ENCODE data around the gene SGCA. TPM values are rescaled to one million over a fixed set of nuclear protein-coding genes. Genes with fewer than 3 reads are reported as not detected.

The SGCA gene
- total RNA-seq, 4 donors from 2014 or later, result 2.1 to 5.8 (median 4.0) TPM

DNA sequence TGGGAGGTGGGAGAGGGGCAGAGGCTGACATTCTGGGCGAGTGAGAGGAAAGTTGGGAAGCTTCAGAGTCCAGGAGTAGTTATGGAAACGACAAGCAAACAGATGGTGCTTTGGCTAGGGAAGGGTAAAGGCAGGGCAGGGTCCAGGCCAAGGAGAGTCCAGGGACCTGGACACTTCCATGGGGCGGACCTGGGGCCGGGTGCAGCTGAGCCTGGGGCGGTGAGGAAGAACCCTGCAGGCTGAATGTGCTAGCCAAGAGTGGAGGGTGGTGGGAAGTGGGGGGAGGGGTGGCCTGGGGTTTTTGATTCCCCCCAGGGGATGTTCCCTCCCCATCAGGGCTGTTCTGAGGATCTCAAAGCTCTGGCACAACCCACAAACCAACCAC is 18.0 kb upstream of the SGCA start:
- 12% methylated on average over 5 of the region's 5 CpGs for WGBS
- no peaks in the 10 kb centered on the region for H3K27me3 ChIP-seq
- no peak for TF ChIP-seq POLR2AphosphoS5 (IDR thresholded peaks at IDR 0.05)
- TF ChIP-seq POLR2A (IDR thresholded peaks at IDR 0.05), result no peak
- TF ChIP-seq, protein P1, sequence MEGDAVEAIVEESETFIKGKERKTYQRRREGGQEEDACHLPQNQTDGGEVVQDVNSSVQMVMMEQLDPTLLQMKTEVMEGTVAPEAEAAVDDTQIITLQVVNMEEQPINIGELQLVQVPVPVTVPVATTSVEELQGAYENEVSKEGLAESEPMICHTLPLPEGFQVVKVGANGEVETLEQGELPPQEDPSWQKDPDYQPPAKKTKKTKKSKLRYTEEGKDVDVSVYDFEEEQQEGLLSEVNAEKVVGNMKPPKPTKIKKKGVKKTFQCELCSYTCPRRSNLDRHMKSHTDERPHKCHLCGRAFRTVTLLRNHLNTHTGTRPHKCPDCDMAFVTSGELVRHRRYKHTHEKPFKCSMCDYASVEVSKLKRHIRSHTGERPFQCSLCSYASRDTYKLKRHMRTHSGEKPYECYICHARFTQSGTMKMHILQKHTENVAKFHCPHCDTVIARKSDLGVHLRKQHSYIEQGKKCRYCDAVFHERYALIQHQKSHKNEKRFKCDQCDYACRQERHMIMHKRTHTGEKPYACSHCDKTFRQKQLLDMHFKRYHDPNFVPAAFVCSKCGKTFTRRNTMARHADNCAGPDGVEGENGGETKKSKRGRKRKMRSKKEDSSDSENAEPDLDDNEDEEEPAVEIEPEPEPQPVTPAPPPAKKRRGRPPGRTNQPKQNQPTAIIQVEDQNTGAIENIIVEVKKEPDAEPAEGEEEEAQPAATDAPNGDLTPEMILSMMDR (IDR thresholded peaks at IDR 0.05), result no peak
- no peak for TF ChIP-seq EP300 (IDR thresholded peaks at IDR 0.05)
- peak overlapping the region; percentile 86 for H3K27ac ChIP-seq
- H3K36me3 ChIP-seq, result peaks cover 24% of the 10 kb centered on the region
- DNase-seq (ENCODE audit: low spot score in 2 of 2), result no peak
- peaks cover 79% of the 10 kb centered on the region for H3K4me1 ChIP-seq
- peak overlapping the region; percentile 84 for H3K4me3 ChIP-seq
- no peaks in the 10 kb centered on the region for H3K9me3 ChIP-seq

DNA sequence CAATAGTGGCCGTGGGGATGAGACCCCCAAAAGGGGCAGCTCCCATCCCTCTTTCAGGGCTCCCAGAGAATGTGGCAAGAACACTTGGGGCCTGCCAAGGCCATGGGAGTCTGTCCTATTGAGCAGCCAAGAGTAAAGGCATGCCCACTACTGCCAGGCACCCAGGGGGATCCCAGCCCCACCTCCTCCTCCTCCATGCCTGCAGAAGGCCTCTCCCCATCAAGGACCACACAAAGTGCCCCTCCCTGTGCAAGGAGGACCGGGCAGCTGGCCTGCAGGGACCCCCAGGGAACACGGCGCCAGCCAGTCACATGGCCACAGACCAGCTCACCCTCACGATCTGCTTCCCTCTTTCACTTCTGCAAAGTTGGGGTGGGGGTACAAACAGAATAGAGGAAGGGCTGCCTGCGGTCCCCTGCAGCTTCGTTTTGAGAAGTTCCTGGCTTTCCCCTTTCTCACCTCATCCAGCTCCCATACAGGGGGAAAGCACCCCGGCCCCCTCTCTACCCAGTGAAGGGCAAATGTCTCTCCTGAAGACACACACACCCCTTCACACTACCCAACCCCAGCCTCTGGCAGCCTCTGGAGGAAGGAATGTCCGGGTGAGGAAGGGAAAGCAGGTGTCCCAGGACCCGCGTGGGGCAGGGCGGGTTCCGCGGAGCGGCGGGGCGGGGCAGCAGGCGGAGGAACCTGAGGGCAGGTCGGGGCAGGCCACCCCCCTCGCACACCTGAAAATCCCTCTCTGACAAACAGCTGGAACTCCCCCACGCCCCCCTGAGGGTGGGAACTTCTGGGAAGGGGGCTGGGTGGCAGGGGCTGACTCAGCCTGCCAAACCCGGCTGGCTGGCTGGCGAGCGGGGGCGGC is 17.3 kb upstream of the SGCA start:
- TF ChIP-seq POLR2AphosphoS5 (IDR thresholded peaks at IDR 0.05) (no peak), EP300 (IDR thresholded peaks at IDR 0.05) (no peak), POLR2A (IDR thresholded peaks at IDR 0.05) (no peak)
- TF ChIP-seq, protein P1 (IDR thresholded peaks at IDR 0.05), result no peak
- peak overlapping the region; percentile 84 for H3K4me3 ChIP-seq
- peaks cover 18% of the 10 kb centered on the region for H3K36me3 ChIP-seq
- no peaks in the 10 kb centered on the region for H3K9me3 ChIP-seq
- H3K27me3 ChIP-seq, result no peaks in the 10 kb centered on the region
- WGBS, result 0% methylated on average over 18 of the region's 25 CpGs
- H3K4me1 ChIP-seq, result peaks cover 85% of the 10 kb centered on the region
- peak overlapping the region; percentile 86 for H3K27ac ChIP-seq
- no peak for DNase-seq (ENCODE audit: low spot score in 2 of 2)

DNA sequence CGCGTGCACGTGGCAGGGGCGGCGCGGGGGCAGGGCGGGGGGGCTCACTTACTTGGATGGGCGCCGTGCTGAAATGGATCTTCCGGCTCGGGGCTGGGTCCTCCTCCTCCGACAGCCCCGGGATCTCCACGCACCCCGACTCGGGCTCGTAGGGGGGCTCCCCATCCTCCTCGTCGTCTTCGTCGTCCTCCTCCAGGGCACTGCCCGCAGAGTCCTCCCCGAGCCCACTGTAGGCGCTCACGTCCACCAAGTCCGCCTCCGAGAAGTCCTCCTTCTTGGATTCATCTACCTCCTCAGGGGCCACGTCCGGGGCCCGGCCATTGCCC is 16.8 kb upstream of the SGCA start:
- TF ChIP-seq, protein P1 (IDR thresholded peaks at IDR 0.05), result no peak
- TF ChIP-seq EP300 (IDR thresholded peaks at IDR 0.05) (no peak), POLR2A (IDR thresholded peaks at IDR 0.05) (no peak), POLR2AphosphoS5 (IDR thresholded peaks at IDR 0.05) (no peak)
- Histone ChIP-seq H3K4me3 (peak overlapping the region; percentile 84), H3K36me3 (peaks cover 12% of the 10 kb centered on the region), H3K27ac (peak overlapping the region; percentile 86), H3K9me3 (no peaks in the 10 kb centered on the region), H3K27me3 (no peaks in the 10 kb centered on the region), H3K4me1 (peaks cover 91% of the 10 kb centered on the region)
- WGBS, result 0% methylated on average over 8 of the region's 30 CpGs
- no peak for DNase-seq (ENCODE audit: low spot score in 2 of 2)

DNA sequence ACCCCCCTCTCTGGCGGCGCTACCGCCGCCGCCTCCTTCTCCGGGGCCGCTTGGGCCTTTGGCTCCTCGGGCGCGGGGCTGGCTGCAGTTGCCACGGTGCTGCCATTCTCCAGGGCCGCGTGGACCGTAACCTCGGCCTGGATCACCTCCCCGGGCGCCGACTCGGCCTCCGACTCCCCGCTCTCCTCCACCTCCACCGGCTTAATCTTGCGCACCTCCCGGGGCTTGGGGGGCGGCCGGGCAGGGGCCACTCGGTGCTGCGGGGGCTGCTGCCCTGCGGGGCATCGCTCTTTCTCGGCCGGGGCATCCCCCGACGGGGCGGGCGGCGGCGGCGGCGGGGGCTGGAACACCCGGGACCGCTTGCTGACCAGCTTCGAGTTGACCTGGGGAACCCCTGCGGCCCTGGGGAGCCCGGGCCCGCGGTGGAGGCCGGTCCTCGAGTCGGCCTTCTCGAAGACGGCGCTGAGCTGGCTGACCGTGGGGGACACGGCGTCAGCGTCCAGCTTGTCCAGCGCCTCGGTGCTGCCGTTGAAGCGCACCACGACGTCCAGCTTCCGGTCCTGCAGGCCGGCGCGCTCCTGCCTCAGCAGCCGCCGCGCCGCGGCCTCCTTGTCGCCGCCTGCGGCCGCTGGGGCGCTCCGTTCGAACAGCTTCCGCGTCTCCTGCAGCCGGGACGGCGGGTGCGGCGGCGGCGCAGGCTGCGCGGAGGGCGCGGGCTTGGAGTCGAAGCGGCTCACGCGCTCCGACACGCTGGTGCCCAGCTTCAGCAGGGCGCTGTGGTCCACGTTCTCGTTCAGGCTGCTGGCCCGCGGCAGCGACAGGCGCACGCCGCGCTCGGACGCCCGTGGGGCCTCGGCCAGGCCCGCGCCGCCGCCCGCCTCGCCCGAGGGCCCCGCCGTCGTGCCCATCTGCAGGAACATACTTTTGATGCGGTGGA is 16.1 kb upstream of the SGCA start:
- DNase-seq (ENCODE audit: low spot score in 2 of 2), result no peak
- WGBS, result 0% methylated on average over 2 of the region's 123 CpGs

More for the DNA sequence above, 16.1 kb upstream of the SGCA start:
- TF ChIP-seq, protein P1 (IDR thresholded peaks at IDR 0.05), result peak in 1 of 2 donors; percentile 6
- TF ChIP-seq POLR2AphosphoS5 (IDR thresholded peaks at IDR 0.05) (peak in 1 of 3 donors; percentile 12), EP300 (IDR thresholded peaks at IDR 0.05) (no peak), POLR2A (IDR thresholded peaks at IDR 0.05) (no peak)
- Histone ChIP-seq H3K27ac (peak overlapping the region; percentile 86), H3K27me3 (no peaks in the 10 kb centered on the region), H3K36me3 (peaks cover 6% of the 10 kb centered on the region), H3K4me1 (peaks cover 93% of the 10 kb centered on the region), H3K4me3 (peak overlapping the region; percentile 84), H3K9me3 (no peaks in the 10 kb centered on the region)

Measured in suprapubic skin (tissue), 4 donors.